Measurements from ENCODE around the gene OR10G3.
"Not testable (repeated sequence)": the region's sequence is repeated elsewhere in the genome, so short reads cannot be mapped to it uniquely, and the experiment has no call there.

OR10G3 gene

DNA sequence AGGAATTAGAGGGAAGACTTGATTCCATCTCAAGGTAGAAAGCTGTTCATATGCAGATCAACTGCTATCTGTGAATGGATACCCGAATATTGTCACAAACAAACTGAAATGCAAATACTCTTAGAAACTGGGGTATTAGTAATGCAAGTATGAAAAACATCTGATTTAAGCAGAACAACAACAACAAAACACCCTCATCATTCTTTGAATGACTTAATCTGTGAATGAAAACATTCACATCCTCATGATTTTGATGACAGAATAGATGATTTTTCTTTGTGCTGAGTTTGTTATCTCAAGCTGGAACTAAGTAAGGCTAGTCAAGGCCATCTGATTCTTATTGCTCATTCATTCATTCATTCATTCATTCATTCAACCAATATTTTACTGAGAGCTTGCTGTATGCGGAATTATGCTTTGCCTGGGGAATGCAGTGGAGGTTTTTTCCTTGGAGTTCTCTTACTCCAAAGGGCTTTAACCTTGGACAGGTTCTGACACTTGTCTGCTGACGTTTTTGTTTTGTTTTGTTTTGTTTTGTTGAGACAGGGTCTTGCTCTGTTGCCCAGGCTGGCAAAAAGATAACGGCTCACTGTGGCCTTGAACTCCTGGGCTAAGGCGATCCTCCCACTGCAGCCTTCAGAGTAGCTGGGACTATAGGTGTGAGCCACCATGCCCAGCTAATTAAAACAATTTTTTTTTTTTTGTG is 23.3 kb downstream of the OR10G3 start:
- no peak for TF ChIP-seq CTCF (IDR thresholded peaks at IDR 0.05; ENCODE audit: low read depth, low read length)

DNA sequence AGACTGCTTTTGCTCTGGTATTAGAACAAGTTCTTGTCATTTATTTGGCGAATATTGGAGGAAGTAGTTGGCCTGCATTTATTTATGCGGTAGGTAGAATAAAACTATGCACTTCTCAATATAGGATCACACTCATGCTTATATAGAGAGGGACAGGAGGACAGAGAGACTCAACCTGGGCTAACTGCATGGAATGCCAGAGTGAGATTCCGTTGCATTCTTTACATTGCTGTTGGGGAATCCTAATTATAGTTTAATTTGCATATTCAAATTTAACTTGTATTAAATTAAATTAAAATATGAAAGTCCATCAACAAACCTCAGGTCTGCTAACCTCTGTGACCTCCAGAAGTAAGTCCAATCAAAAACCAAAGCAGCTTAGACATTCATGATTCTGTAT is 26.6 kb downstream of the OR10G3 start:
- Histone ChIP-seq H3K27me3 (peaks cover 8% of the 10 kb centered on the region; the same call in 1 of the 2 replicates), H3K36me3 (no peaks in the 10 kb centered on the region), H3K4me3 (ENCODE audit: low read depth, low read length) (no peak overlapping the region), H3K4me1 (no peaks in the 10 kb centered on the region), H3K9me3 (no peaks in the 10 kb centered on the region)
- TF ChIP-seq CTCF (IDR thresholded peaks at IDR 0.05; ENCODE audit: low read depth, low read length), result no peak
- DNase-seq, result no peak

More for the DNA sequence above, 23.3 kb downstream of the OR10G3 start:
- H3K4me3 ChIP-seq (ENCODE audit: low read depth, low read length), result no peak overlapping the region
- DNase-seq, result no peak
- H3K9me3 ChIP-seq, result no peaks in the 10 kb centered on the region
- H3K27me3 ChIP-seq, result peaks cover 8% of the 10 kb centered on the region; the same call in 1 of the 2 replicates
- no peaks in the 10 kb centered on the region for H3K36me3 ChIP-seq
- H3K4me1 ChIP-seq, result no peaks in the 10 kb centered on the region

DNA sequence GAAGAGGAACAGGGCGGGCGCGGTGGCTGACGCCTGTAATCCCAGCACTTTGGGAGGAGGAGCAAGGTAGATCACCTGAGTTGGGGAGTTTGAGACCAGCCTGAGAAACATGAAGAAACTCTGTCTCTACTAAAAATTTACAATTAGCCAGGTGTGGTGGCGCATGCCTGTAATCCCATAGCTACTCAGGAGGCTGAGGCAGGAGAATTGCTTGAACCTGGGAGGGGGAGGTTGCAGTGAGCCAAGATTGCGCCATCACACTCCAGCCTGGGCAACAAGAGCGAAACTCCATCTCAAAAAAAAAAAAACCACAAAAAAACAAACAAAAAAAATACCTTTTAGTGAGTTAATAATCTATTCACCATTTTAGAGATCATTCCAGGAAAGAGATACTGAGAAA is 35.3 kb downstream of the OR10G3 start:
- H3K27me3 ChIP-seq, H3K36me3 ChIP-seq, DNase-seq: not testable (repeated sequence)

GRCh38 chr14:21543963-21544362 is 35.9 kb downstream of the OR10G3 start:
- DNase-seq, result no peak
- no peaks in the 10 kb centered on the region; the same call in 1 of the 2 replicates for H3K27me3 ChIP-seq
- no peak overlapping the region for H3K4me3 ChIP-seq (ENCODE audit: low read depth, low read length)
- no peaks in the 10 kb centered on the region for H3K36me3 ChIP-seq
- H3K4me1 ChIP-seq, result no peaks in the 10 kb centered on the region
- no peaks in the 10 kb centered on the region for H3K9me3 ChIP-seq
- no peak for TF ChIP-seq CTCF (IDR thresholded peaks at IDR 0.05; ENCODE audit: low read depth, low read length)

More for the DNA sequence above, 35.3 kb downstream of the OR10G3 start:
- H3K4me3 ChIP-seq (ENCODE audit: low read depth, low read length); H3K9me3 ChIP-seq; H3K4me1 ChIP-seq: not testable (repeated sequence)

DNA sequence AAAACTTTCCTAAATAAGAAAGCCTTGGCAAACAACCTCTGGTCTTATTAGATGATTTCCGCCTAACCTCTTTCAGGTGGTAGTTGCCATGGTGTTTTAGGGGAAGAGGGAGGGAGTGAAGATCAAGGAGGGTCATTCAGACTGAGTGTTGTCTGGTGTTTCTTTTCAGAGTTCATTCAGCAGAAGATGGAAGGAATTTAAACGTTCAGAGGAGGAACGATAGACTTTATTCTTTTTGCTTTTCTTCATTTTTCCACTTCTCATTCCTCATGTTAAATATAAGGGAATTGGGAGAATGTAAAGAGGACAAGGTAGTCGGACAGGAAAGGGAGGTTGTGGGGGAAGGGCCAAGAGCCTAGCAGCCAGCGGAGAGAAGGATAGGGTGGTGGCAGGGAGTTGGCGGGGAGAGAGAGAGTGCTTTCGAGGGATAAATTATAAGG is 36.3 kb downstream of the OR10G3 start:
- DNase-seq, result no peak
- TF ChIP-seq CTCF (IDR thresholded peaks at IDR 0.05; ENCODE audit: low read depth, low read length), result no peak
- Histone ChIP-seq H3K4me3 (ENCODE audit: low read depth, low read length) (no peak overlapping the region), H3K4me1 (no peaks in the 10 kb centered on the region), H3K27me3 (peaks cover 1% of the 10 kb centered on the region), H3K36me3 (no peaks in the 10 kb centered on the region), H3K9me3 (no peaks in the 10 kb centered on the region)

DNA sequence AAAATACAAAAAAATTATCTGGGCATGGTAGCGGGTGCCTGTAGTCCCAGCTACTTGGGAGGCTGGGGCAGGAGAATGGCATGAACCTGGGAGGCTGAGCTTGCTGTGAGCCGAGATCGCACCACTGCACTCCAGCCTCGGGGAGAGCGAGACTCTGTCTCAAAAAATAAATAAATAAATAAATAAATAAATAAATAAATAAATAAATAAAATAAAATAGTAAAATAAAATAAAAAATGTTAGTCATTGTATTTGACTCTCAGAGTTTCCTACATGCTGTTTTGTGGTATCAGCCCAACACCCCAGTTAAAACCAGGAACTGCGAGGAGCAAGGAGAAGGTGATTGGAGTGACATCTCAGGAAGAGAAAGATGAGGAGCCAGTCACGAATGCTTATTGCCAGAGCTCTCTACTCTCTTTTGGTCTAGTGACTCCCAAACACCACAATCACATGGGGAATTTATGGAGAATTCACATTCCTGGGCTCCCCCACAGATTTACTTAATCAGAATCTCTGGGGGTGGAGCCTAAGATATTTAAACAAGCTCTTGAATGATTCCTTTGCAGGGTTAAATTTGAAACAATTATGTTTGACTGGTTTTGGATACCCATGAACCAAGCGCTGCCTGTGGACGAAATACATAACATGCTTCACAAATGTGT is 38.3 kb downstream of the OR10G3 start:
- Histone ChIP-seq H3K27me3 (peaks cover 20% of the 10 kb centered on the region), H3K9me3 (no peaks in the 10 kb centered on the region), H3K36me3 (no peaks in the 10 kb centered on the region), H3K4me1 (no peaks in the 10 kb centered on the region), H3K4me3 (ENCODE audit: low read depth, low read length) (no peak overlapping the region)
- no peak for TF ChIP-seq CTCF (IDR thresholded peaks at IDR 0.05; ENCODE audit: low read depth, low read length)
- DNase-seq, result no peak

Data from BE2C (cell line).